ACC112 (cell line): Measurements from ENCODE around the gene MAP3K7CL.

Source experiments
- H2AFZ ChIP-seq: fragments of 200-600 bp; sonication (generic); one replicate; pipeline ENCODE4 v1.6.0; 2017; ENCODE audit warnings: antibody characterized with exemption, low read length; ENCODE audit not compliant: unreplicated experiment
- H3K27ac ChIP-seq: fragments of 200-600 bp; sonication (generic); 2 replicates; pipeline ENCODE4 v1.5.1; 2014; ENCODE audit warnings: low read depth, mild to moderate bottlenecking, antibody characterized with exemption, low read length, moderate library complexity
- H3K27me3 ChIP-seq: fragments of 200-600 bp; sonication (generic); 2 replicates; pipeline ENCODE4 v1.6.1; 2014; ENCODE audit warnings: mild to moderate bottlenecking, antibody characterized with exemption, low read length, moderate library complexity, mixed read lengths; ENCODE audit not compliant: insufficient read depth
- H3K36me3 ChIP-seq: fragments of 200-600 bp; sonication (generic); 2 replicates; pipeline ENCODE4 v1.6.1; 2016; ENCODE audit warnings: mild to moderate bottlenecking, antibody characterized with exemption, low read length, moderate library complexity, mixed read lengths; ENCODE audit not compliant: insufficient read depth
- H3K4me1 ChIP-seq: fragments of 200-600 bp; sonication (generic); one replicate; pipeline ENCODE4 v1.6.1; 2016; ENCODE audit warnings: low read length, mixed read lengths; ENCODE audit not compliant: insufficient read depth, unreplicated experiment, control insufficient read depth
- H3K4me3 ChIP-seq: fragments of 200-600 bp; sonication (generic); 2 replicates; pipeline ENCODE4 v1.5.1; 2014; ENCODE audit warnings: mild to moderate bottlenecking, low read depth, low read length
- H3K79me2 ChIP-seq: fragments of 200-600 bp; sonication (generic); one replicate; pipeline ENCODE4 v1.6.0; 2016; ENCODE audit warnings: low read length; ENCODE audit not compliant: control insufficient read depth, unreplicated experiment, insufficient read depth

MAP3K7CL gene

GRCh38 chr21:29194342-29194741 lies 63.9 kb downstream of the MAP3K7CL start:
- Histone ChIP-seq H3K27ac (peak overlapping the region; percentile 94; the same call in 1 of the 2 replicates), H3K4me1 (peaks cover 53% of the 10 kb centered on the region), H3K27me3 (no peaks in the 10 kb centered on the region), H3K4me3 (no peak overlapping the region), H3K36me3 (no peaks in the 10 kb centered on the region), H2AFZ (no peak overlapping the region), H3K79me2 (no peaks in the 10 kb centered on the region)

- Histone ChIP-seq H3K4me3 (no peak overlapping the region), H2AFZ (no peak overlapping the region), H3K79me2 (no peaks in the 10 kb centered on the region), H3K27me3 (no peaks in the 10 kb centered on the region), H3K4me1 (peaks cover 49% of the 10 kb centered on the region), H3K36me3 (no peaks in the 10 kb centered on the region), H3K27ac (peak overlapping the region; percentile 94)
These were observed 64.4 kb downstream of the MAP3K7CL start for GRCh38 chr21:29194847-29195246.

- no peaks in the 10 kb centered on the region for H3K79me2 ChIP-seq
- H3K36me3 ChIP-seq, result no peaks in the 10 kb centered on the region
- peak overlapping the region; percentile 94 for H3K27ac ChIP-seq
- H3K4me3 ChIP-seq, result peak overlapping the region; percentile 66
- H3K4me1 ChIP-seq, result peaks cover 38% of the 10 kb centered on the region
- no peaks in the 10 kb centered on the region for H3K27me3 ChIP-seq
- peak overlapping the region; percentile 71 for H2AFZ ChIP-seq
These were observed 65.7 kb downstream of the MAP3K7CL start for GRCh38 chr21:29195981-29196669.

DNA sequence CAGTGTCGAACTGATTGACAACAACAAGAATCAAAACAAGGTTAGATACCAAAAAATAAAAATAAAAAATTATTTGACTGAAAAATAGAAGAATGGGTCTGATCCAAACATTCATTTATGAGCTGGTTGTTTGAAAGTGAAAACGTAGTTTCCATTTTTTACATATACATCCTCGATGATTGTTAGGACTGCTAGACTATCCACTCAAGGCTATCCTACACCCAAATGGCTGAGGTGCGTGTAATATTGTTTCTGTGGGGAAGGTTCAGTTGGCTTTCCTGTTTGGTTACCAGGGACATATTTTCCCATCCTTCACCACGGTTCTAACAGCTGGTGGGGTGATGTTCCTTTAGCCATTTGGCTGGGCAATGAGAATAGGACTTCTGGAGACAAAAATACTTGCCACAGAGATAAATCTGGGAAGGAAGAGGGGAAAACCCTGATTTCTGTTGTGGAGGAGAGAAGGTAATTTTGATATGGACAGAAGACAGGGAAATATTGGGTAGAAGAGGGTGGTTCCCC lies 66.3 kb downstream of the MAP3K7CL start:
- H3K4me3 ChIP-seq, result peak overlapping the region; percentile 50
- peak overlapping the region; percentile 57 for H2AFZ ChIP-seq
- peaks cover 32% of the 10 kb centered on the region for H3K4me1 ChIP-seq
- no peaks in the 10 kb centered on the region for H3K36me3 ChIP-seq
- H3K27me3 ChIP-seq, result no peaks in the 10 kb centered on the region
- H3K27ac ChIP-seq, result peak overlapping the region; percentile 94
- H3K79me2 ChIP-seq, result no peaks in the 10 kb centered on the region

DNA sequence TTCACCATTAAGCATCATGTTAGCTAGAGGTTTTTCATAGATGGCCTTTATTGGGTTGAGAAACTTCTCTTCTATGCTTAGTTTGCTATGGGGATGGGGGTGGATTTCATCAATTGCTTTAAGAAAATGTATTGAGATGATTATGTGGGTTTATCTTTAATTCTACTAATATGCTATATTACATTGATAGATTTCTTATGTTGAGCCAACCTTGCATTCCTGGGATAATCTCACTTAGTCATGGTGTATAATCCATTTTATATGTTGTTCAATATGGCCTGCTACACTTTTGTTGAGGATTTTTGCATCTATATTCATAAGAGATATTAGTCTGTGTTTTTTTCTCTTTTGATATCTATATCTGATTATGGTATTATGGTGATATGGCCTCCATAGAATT lies 70.7 kb downstream of the MAP3K7CL start:
- Histone ChIP-seq H3K36me3 (no peaks in the 10 kb centered on the region; the same call in 1 of the 2 replicates), H3K4me1 (peaks cover 7% of the 10 kb centered on the region), H3K4me3 (no peak overlapping the region), H3K79me2 (no peaks in the 10 kb centered on the region), H3K27me3 (no peaks in the 10 kb centered on the region), H3K27ac (no peak overlapping the region), H2AFZ (no peak overlapping the region)

DNA sequence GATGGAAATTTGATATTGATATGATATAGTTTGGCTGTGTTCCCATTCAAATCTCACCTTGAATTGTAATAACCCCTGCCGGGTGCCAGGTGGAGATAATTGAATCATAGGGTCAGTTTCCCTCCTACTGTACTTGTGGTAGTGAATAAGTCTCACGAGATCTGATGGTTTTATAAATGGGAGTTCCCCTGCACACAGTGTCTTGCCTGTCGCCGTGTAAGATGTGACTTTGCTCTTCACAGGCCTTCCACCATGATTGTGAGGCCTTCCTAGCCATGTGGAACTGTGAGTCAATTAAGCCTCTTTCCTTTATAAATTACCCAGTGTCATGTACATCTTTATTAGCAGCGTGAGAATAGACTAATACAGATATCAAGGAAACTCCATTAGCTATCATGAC lies 74.6 kb downstream of the MAP3K7CL start:
- H3K27me3 ChIP-seq, result no peaks in the 10 kb centered on the region
- H3K4me3 ChIP-seq, result no peak overlapping the region
- no peak overlapping the region for H3K27ac ChIP-seq
- no peaks in the 10 kb centered on the region; the same call in 1 of the 2 replicates for H3K36me3 ChIP-seq
- no peaks in the 10 kb centered on the region for H3K79me2 ChIP-seq
- no peak overlapping the region for H2AFZ ChIP-seq
- H3K4me1 ChIP-seq, result peaks cover 18% of the 10 kb centered on the region

GRCh38 chr21:29205988-29206387 lies 75.5 kb downstream of the MAP3K7CL start:
- no peaks in the 10 kb centered on the region; the same call in 1 of the 2 replicates for H3K36me3 ChIP-seq
- no peaks in the 10 kb centered on the region for H3K79me2 ChIP-seq
- H3K27me3 ChIP-seq, result no peaks in the 10 kb centered on the region
- no peak overlapping the region for H3K27ac ChIP-seq
- no peak overlapping the region for H3K4me3 ChIP-seq
- peaks cover 22% of the 10 kb centered on the region for H3K4me1 ChIP-seq
- H2AFZ ChIP-seq, result no peak overlapping the region

DNA sequence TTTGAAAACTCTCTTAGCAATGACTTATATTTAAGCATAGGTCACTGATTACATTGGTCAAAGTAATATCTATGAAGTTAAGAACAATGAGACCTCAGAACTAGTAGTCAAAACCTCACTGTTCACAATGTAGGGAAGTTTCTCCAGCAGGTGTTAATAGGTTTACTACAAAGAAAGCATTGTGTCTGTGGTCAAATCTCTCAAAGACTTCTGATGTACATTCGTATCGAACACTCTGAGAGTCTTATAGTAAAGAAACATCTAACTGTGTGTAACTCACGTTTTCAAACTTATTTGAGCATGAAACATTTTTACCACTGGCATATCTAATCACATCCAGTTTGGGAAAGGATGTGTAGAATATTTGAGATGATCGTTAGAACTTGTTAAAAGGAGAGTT lies 76.0 kb downstream of the MAP3K7CL start:
- H3K4me1 ChIP-seq, result peaks cover 22% of the 10 kb centered on the region
- no peak overlapping the region for H2AFZ ChIP-seq
- no peak overlapping the region for H3K4me3 ChIP-seq
- H3K79me2 ChIP-seq, result no peaks in the 10 kb centered on the region
- no peak overlapping the region for H3K27ac ChIP-seq
- no peaks in the 10 kb centered on the region for H3K27me3 ChIP-seq
- no peaks in the 10 kb centered on the region; the same call in 1 of the 2 replicates for H3K36me3 ChIP-seq

- Histone ChIP-seq H2AFZ (no peak overlapping the region), H3K4me1 (peaks cover 22% of the 10 kb centered on the region), H3K79me2 (no peaks in the 10 kb centered on the region), H3K27me3 (no peaks in the 10 kb centered on the region), H3K27ac (0 out of 2 replicates have a peak overlapping the region, but pooled peaks have one; percentile 96), H3K36me3 (no peaks in the 10 kb centered on the region; the same call in 1 of the 2 replicates), H3K4me3 (no peak overlapping the region)
These were observed 76.8 kb downstream of the MAP3K7CL start for GRCh38 chr21:29207201-29207600.

GRCh38 chr21:29208044-29208681 lies 77.7 kb downstream of the MAP3K7CL start:
- no peaks in the 10 kb centered on the region for H3K27me3 ChIP-seq
- H3K4me3 ChIP-seq, result peak overlapping the region; percentile 22
- no peaks in the 10 kb centered on the region for H3K79me2 ChIP-seq
- H2AFZ ChIP-seq, result peak overlapping the region; percentile 47
- H3K4me1 ChIP-seq, result peaks cover 22% of the 10 kb centered on the region
- peak overlapping the region; percentile 96 for H3K27ac ChIP-seq
- no peaks in the 10 kb centered on the region for H3K36me3 ChIP-seq

DNA sequence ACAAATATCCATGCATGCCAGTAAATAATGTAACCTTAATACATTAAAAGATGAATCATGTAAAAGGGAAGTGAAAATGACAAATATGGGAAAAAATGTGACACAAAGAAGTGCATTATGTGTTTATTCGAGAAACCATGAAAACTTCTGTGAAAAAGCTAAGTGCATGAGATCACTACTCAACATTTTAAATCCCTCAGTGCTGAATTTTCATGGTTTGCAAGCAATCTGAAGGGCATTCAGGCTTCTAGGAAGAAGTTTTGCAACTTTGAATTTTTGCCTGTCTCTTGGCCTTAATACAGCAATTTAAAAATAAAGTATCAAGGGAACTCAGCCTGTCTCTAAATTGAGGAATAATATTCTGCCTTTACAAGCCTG lies 78.2 kb downstream of the MAP3K7CL start:
- Histone ChIP-seq H2AFZ (peak overlapping the region; percentile 47), H3K4me3 (peak overlapping the region; percentile 22), H3K27me3 (no peaks in the 10 kb centered on the region), H3K36me3 (no peaks in the 10 kb centered on the region), H3K79me2 (no peaks in the 10 kb centered on the region), H3K27ac (peak overlapping the region; percentile 96), H3K4me1 (peaks cover 22% of the 10 kb centered on the region)
